ENCODE results near the gene CABCOCO1. TPM values are rescaled to one million over a fixed set of nuclear protein-coding genes. Genes with fewer than 3 reads are reported as not detected.

The CABCOCO1 gene
- polyA plus RNA-seq, 2 donors = 0.35 TPM; not detected in 1

DNA sequence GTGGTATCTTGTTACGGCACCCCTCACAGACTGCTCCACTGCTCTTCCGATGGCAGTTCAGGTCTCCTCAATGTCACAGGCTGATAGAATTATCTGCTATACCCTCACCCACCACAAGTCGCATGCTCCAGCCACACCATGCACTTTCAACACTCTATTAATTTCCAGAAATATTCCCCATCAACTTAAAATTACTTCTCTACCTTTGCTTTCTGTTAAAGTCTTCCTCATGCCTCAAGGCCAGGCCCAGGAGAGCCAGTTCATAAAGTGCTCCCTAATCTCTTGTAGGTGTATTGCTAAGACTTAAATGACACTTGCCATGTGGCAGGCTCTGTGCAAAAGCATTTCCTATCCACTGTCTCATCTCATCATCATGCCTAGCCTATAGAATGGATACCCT lies 132.8 kb downstream of the CABCOCO1 start:
- H3K9me3 ChIP-seq (ENCODE audit: control insufficient read depth in 2 of 2, insufficient read depth in 1 of 2, low read depth in 1 of 2, low read length in 1 of 2) = no peaks in the 10 kb centered on the region
- no peaks in the 10 kb centered on the region for H3K4me1 ChIP-seq (ENCODE audit: control insufficient read depth in 2 of 2, insufficient read depth in 2 of 2, low read length in 1 of 2)
- H3K27ac ChIP-seq (ENCODE audit: low read depth in 2 of 2, low read length in 1 of 2) = no peak overlapping the region
- no peak overlapping the region for H3K4me3 ChIP-seq (ENCODE audit: low read depth in 1 of 2, low read length in 2 of 2)
- H3K36me3 ChIP-seq (ENCODE audit: control insufficient read depth in 2 of 2, insufficient read depth in 2 of 2, low read length in 1 of 2) = no peaks in the 10 kb centered on the region
- 88 to 95% methylated on average over 3 of the region's 3 CpGs for WGBS, 2 donors
- H3K27me3 ChIP-seq (ENCODE audit: control insufficient read depth in 1 of 2, insufficient read depth in 2 of 2, low read length in 2 of 2) = no peaks in the 10 kb centered on the region

- Histone ChIP-seq H3K27me3 (ENCODE audit: control insufficient read depth in 1 of 2, insufficient read depth in 2 of 2, low read length in 2 of 2) (no peaks in the 10 kb centered on the region), H3K27ac (ENCODE audit: low read depth in 2 of 2, low read length in 1 of 2) (no peak overlapping the region), H3K36me3 (ENCODE audit: control insufficient read depth in 2 of 2, insufficient read depth in 2 of 2, low read length in 1 of 2) (no peaks in the 10 kb centered on the region), H3K4me1 (ENCODE audit: control insufficient read depth in 2 of 2, insufficient read depth in 2 of 2, low read length in 1 of 2) (no peaks in the 10 kb centered on the region), H3K4me3 (ENCODE audit: low read depth in 1 of 2, low read length in 2 of 2) (no peak overlapping the region), H3K9me3 (ENCODE audit: control insufficient read depth in 2 of 2, insufficient read depth in 1 of 2, low read depth in 1 of 2, low read length in 1 of 2) (no peaks in the 10 kb centered on the region)
- 97% methylated on average over 1 of the region's 1 CpG for WGBS, 2 donors
These were observed 134.1 kb downstream of the CABCOCO1 start for GRCh38 chr10:61796785-61797184.

- H3K4me3 ChIP-seq (ENCODE audit: low read depth in 1 of 2, low read length in 2 of 2) = no peak overlapping the region
- H3K4me1 ChIP-seq (ENCODE audit: control insufficient read depth in 2 of 2, insufficient read depth in 2 of 2, low read length in 1 of 2) = no peaks in the 10 kb centered on the region
- 85 to 88% methylated on average over 17 of the region's 17 CpGs for WGBS, 2 donors
- no peak overlapping the region for H3K27ac ChIP-seq (ENCODE audit: low read depth in 2 of 2, low read length in 1 of 2)
- no peaks in the 10 kb centered on the region for H3K36me3 ChIP-seq (ENCODE audit: control insufficient read depth in 2 of 2, insufficient read depth in 2 of 2, low read length in 1 of 2)
- no peaks in the 10 kb centered on the region for H3K27me3 ChIP-seq (ENCODE audit: control insufficient read depth in 1 of 2, insufficient read depth in 2 of 2, low read length in 2 of 2)
- H3K9me3 ChIP-seq (ENCODE audit: control insufficient read depth in 2 of 2, insufficient read depth in 1 of 2, low read depth in 1 of 2, low read length in 1 of 2) = no peaks in the 10 kb centered on the region
These were observed 134.8 kb downstream of the CABCOCO1 start for GRCh38 chr10:61797304-61798153.

DNA sequence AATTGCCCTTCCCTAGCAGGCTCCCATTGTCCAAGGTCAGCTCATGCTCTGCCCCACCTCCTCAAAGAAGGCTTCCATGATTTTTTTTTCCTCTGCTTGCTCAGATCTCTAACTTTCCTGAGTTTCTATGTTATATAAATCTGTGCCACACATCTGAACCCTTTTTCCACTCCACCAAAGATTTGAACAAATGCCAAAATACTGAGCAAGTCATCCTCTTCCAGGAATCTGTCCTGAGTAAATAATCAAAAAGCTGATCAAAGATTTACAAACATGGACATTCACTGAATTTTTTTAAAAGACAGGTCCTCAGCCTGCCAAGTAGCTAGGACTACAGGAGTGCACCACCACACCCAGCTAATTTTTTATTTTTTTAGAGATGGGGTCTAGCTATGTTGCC lies 136.0 kb downstream of the CABCOCO1 start:
- no peaks in the 10 kb centered on the region for H3K9me3 ChIP-seq (ENCODE audit: control insufficient read depth in 2 of 2, insufficient read depth in 1 of 2, low read depth in 1 of 2, low read length in 1 of 2)
- H3K27me3 ChIP-seq (ENCODE audit: control insufficient read depth in 1 of 2, insufficient read depth in 2 of 2, low read length in 2 of 2) = no peaks in the 10 kb centered on the region
- no peak overlapping the region for H3K27ac ChIP-seq (ENCODE audit: low read depth in 2 of 2, low read length in 1 of 2)
- no peaks in the 10 kb centered on the region for H3K36me3 ChIP-seq (ENCODE audit: control insufficient read depth in 2 of 2, insufficient read depth in 2 of 2, low read length in 1 of 2)
- H3K4me3 ChIP-seq (ENCODE audit: low read depth in 1 of 2, low read length in 2 of 2) = no peak overlapping the region
- no peaks in the 10 kb centered on the region for H3K4me1 ChIP-seq (ENCODE audit: control insufficient read depth in 2 of 2, insufficient read depth in 2 of 2, low read length in 1 of 2)

DNA sequence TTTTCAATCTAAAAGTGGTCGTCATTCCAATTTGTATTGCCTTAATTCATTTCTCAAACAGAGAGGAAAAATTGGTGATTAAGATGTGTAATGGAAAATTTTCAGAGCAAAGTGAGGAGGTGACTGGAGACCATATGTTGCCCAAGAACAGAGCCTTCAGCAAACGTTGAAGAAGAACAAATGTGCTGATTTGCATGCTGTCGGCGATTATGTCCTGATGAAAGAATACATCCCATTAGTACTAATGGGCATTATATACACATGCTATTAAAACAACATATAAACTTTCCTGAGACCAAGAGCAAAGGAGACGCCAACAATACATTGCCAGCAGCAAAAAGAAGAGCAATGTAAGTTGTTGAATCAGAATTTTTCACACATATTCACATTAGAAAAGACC lies 138.8 kb downstream of the CABCOCO1 start:
- H3K4me1 ChIP-seq (ENCODE audit: control insufficient read depth in 2 of 2, insufficient read depth in 2 of 2, low read length in 1 of 2) = no peaks in the 10 kb centered on the region
- 85 to 87% methylated on average over 5 of the region's 5 CpGs for WGBS, 2 donors
- no peaks in the 10 kb centered on the region for H3K27me3 ChIP-seq (ENCODE audit: control insufficient read depth in 1 of 2, insufficient read depth in 2 of 2, low read length in 2 of 2)
- H3K36me3 ChIP-seq (ENCODE audit: control insufficient read depth in 2 of 2, insufficient read depth in 2 of 2, low read length in 1 of 2) = no peaks in the 10 kb centered on the region
- H3K4me3 ChIP-seq (ENCODE audit: low read depth in 1 of 2, low read length in 2 of 2) = no peak overlapping the region
- no peak overlapping the region for H3K27ac ChIP-seq (ENCODE audit: low read depth in 2 of 2, low read length in 1 of 2)
- H3K9me3 ChIP-seq (ENCODE audit: control insufficient read depth in 2 of 2, insufficient read depth in 1 of 2, low read depth in 1 of 2, low read length in 1 of 2) = peaks cover 0 to 3% of the 10 kb centered on the region in 2 donors

- Histone ChIP-seq H3K27ac (ENCODE audit: low read depth in 2 of 2, low read length in 1 of 2) (no peak overlapping the region), H3K36me3 (ENCODE audit: control insufficient read depth in 2 of 2, insufficient read depth in 2 of 2, low read length in 1 of 2) (no peaks in the 10 kb centered on the region), H3K27me3 (ENCODE audit: control insufficient read depth in 1 of 2, insufficient read depth in 2 of 2, low read length in 2 of 2) (no peaks in the 10 kb centered on the region), H3K4me3 (ENCODE audit: low read depth in 1 of 2, low read length in 2 of 2) (no peak overlapping the region), H3K4me1 (ENCODE audit: control insufficient read depth in 2 of 2, insufficient read depth in 2 of 2, low read length in 1 of 2) (no peaks in the 10 kb centered on the region), H3K9me3 (ENCODE audit: control insufficient read depth in 2 of 2, insufficient read depth in 1 of 2, low read depth in 1 of 2, low read length in 1 of 2) (peaks cover 0 to 3% of the 10 kb centered on the region in 2 donors)
- 81 to 97% methylated on average over 3 of the region's 3 CpGs for WGBS, 2 donors
These were observed 140.5 kb downstream of the CABCOCO1 start for GRCh38 chr10:61803269-61803668.

DNA sequence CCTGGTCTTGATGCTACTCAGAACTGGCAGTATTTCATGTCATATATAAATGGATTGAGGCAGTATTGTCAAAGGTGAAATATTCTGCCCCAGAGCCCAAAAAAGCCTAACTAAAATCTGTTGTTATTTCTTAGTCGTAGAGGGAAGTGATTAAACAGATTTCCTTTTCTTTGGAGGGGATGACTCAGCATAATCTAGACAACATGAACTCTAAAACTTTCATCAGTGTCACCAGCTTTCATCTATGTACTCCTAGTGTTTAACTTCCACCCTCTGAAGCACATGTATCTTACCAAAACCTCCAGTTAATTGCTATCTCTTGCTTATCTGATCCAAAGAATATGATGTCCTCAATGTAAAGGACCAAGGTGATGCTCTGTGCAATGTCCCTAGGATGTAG lies 141.7 kb downstream of the CABCOCO1 start:
- H3K4me3 ChIP-seq (ENCODE audit: low read depth in 1 of 2, low read length in 2 of 2) = no peak overlapping the region
- no peaks in the 10 kb centered on the region for H3K27me3 ChIP-seq (ENCODE audit: control insufficient read depth in 1 of 2, insufficient read depth in 2 of 2, low read length in 2 of 2)
- WGBS, 2 donors = 22 to 41% methylated on average over 1 of the region's 1 CpG
- no peaks in the 10 kb centered on the region for H3K36me3 ChIP-seq (ENCODE audit: control insufficient read depth in 2 of 2, insufficient read depth in 2 of 2, low read length in 1 of 2)
- no peaks in the 10 kb centered on the region for H3K4me1 ChIP-seq (ENCODE audit: control insufficient read depth in 2 of 2, insufficient read depth in 2 of 2, low read length in 1 of 2)
- H3K9me3 ChIP-seq (ENCODE audit: control insufficient read depth in 2 of 2, insufficient read depth in 1 of 2, low read depth in 1 of 2, low read length in 1 of 2) = peaks cover 0 to 3% of the 10 kb centered on the region in 2 donors
- H3K27ac ChIP-seq (ENCODE audit: low read depth in 2 of 2, low read length in 1 of 2) = no peak overlapping the region

GRCh38 chr10:61805091-61805490 lies 142.4 kb downstream of the CABCOCO1 start:
- H3K36me3 ChIP-seq (ENCODE audit: control insufficient read depth in 2 of 2, insufficient read depth in 2 of 2, low read length in 1 of 2) = no peaks in the 10 kb centered on the region
- peaks cover 0 to 3% of the 10 kb centered on the region in 2 donors for H3K9me3 ChIP-seq (ENCODE audit: control insufficient read depth in 2 of 2, insufficient read depth in 1 of 2, low read depth in 1 of 2, low read length in 1 of 2)
- H3K4me1 ChIP-seq (ENCODE audit: control insufficient read depth in 2 of 2, insufficient read depth in 2 of 2, low read length in 1 of 2) = no peaks in the 10 kb centered on the region
- 94 to 96% methylated on average over 3 of the region's 3 CpGs for WGBS, 2 donors
- no peak overlapping the region for H3K27ac ChIP-seq (ENCODE audit: low read depth in 2 of 2, low read length in 1 of 2)
- H3K27me3 ChIP-seq (ENCODE audit: control insufficient read depth in 1 of 2, insufficient read depth in 2 of 2, low read length in 2 of 2) = no peaks in the 10 kb centered on the region
- H3K4me3 ChIP-seq (ENCODE audit: low read depth in 1 of 2, low read length in 2 of 2) = no peak overlapping the region

- H3K27me3 ChIP-seq (ENCODE audit: control insufficient read depth in 1 of 2, insufficient read depth in 2 of 2, low read length in 2 of 2) = no peaks in the 10 kb centered on the region
- WGBS, 2 donors = 94% methylated on average over 2 of the region's 2 CpGs
- no peak overlapping the region for H3K4me3 ChIP-seq (ENCODE audit: low read depth in 1 of 2, low read length in 2 of 2)
- no peaks in the 10 kb centered on the region for H3K4me1 ChIP-seq (ENCODE audit: control insufficient read depth in 2 of 2, insufficient read depth in 2 of 2, low read length in 1 of 2)
- no peaks in the 10 kb centered on the region for H3K36me3 ChIP-seq (ENCODE audit: control insufficient read depth in 2 of 2, insufficient read depth in 2 of 2, low read length in 1 of 2)
- peaks cover 0 to 3% of the 10 kb centered on the region in 2 donors for H3K9me3 ChIP-seq (ENCODE audit: control insufficient read depth in 2 of 2, insufficient read depth in 1 of 2, low read depth in 1 of 2, low read length in 1 of 2)
- H3K27ac ChIP-seq (ENCODE audit: low read depth in 2 of 2, low read length in 1 of 2) = no peak overlapping the region
These were observed 147.5 kb downstream of the CABCOCO1 start for GRCh38 chr10:61810263-61810662.

Data from esophagus (tissue), 2 donors.